GM21529 (cell line): ENCODE data around the gene WDFY4.

Source experiments
- ATAC-seq: cut with Tn5 transposase; IDR thresholded peaks from one replicate; pipeline ENCODE4 v1.9.1; 2021; ENCODE audit not compliant: unreplicated experiment

The WDFY4 gene

GRCh38 chr10:48932831-48933664 is 248.4 kb downstream of the WDFY4 start:
- no peak for ATAC-seq

- ATAC-seq = no peak
Measured at GRCh38 chr10:48934672-48935501, 250.2 kb downstream of the WDFY4 start.

GRCh38 chr10:48935577-48935976 is 250.9 kb downstream of the WDFY4 start:
- no peak for ATAC-seq

- ATAC-seq = no peak
Measured at GRCh38 chr10:48937796-48938195, 253.1 kb downstream of the WDFY4 start.

GRCh38 chr10:48938281-48938680 is 253.6 kb downstream of the WDFY4 start:
- ATAC-seq = no peak

GRCh38 chr10:48938990-48939536 is 254.4 kb downstream of the WDFY4 start:
- no peak for ATAC-seq

- no peak for ATAC-seq
Measured at GRCh38 chr10:48939790-48940325, 255.2 kb downstream of the WDFY4 start, which contains the start of gene LRRC18. Gene LRRC18, minus strand, starts transcription at chr10:48939840. Its CDS starts 25,685 bp downstream, at chr10:48914155.

GRCh38 chr10:48940372-48940771 is 255.7 kb downstream of the WDFY4 start:
- no peak for ATAC-seq

GRCh38 chr10:48940958-48941357 is 256.3 kb downstream of the WDFY4 start:
- no peak for ATAC-seq

GRCh38 chr10:48941427-48942075 is 256.9 kb downstream of the WDFY4 start:
- no peak for ATAC-seq

- no peak for ATAC-seq
Measured at GRCh38 chr10:48943096-48943495, 258.4 kb downstream of the WDFY4 start.

GRCh38 chr10:48944171-48944570 is 259.5 kb downstream of the WDFY4 start:
- no peak for ATAC-seq

- ATAC-seq = no peak
Measured at GRCh38 chr10:48945441-48946130, 260.9 kb downstream of the WDFY4 start.

- no peak for ATAC-seq
Measured at GRCh38 chr10:48946332-48946731, 261.7 kb downstream of the WDFY4 start.

- no peak for ATAC-seq
Measured at GRCh38 chr10:48946891-48947500, 262.3 kb downstream of the WDFY4 start.

GRCh38 chr10:48947690-48948469 is 263.2 kb downstream of the WDFY4 start:
- ATAC-seq = no peak

- ATAC-seq = no peak
Measured at GRCh38 chr10:48948470-48949037, 263.9 kb downstream of the WDFY4 start.

- ATAC-seq = no peak
Measured at GRCh38 chr10:48951707-48952106, 267.0 kb downstream of the WDFY4 start.
